IMR-90 (cell line): ENCODE data around the gene NAA15. TPM values are rescaled to one million over a fixed set of nuclear protein-coding genes. Genes with fewer than 3 reads are reported as not detected.

Source experiments
- ATAC-seq: fragments of 200-7000 bp; cut with Tn5 transposase; 2 replicates; pipeline ENCODE4 v1.9.1; 2020; ENCODE audit warnings: low read depth, mild to moderate bottlenecking, moderate library complexity
- BruUV-seq: library from RNA; stranded (reverse); fragments of 400-500 nt; replicated peaks from 2 replicates; lab custom pipeline; 2021; lab: Mats Ljungman, UMichigan
- CTCF ChIA-PET: fragments of 300-600 bp; formaldehyde crosslinking; extraction: SDS; loops from one replicate; lab custom pipeline; 2021; ENCODE audit warnings: antibody characterized with exemption; lab: Yijun Ruan, JAX
- POLR2A ChIA-PET: fragments of 300-600 bp; sonication (Branson Sonifier 250); formaldehyde crosslinking; loops from one replicate; lab custom pipeline; 2022; ENCODE audit warnings: antibody characterized with exemption; ENCODE audit not compliant: unreplicated experiment; lab: Charles Lee
- DNase-seq: peaks from one replicate; pipeline ENCODE4 v3.0.0; 2013
- H2AFZ ChIP-seq: replicated peaks from 2 replicates; pipeline ENCODE3; 2013; ENCODE audit warnings: low read length, mild to moderate bottlenecking; ENCODE audit not compliant: poor library complexity
- H2AK5ac ChIP-seq: 2 replicates; pipeline ENCODE4 v1.6.1; 2013; ENCODE audit warnings: low read depth, low read length, inconsistent platforms
- H2AK9ac ChIP-seq: replicated peaks from 2 replicates; pipeline ENCODE3; 2013; ENCODE audit warnings: mild to moderate bottlenecking, low read depth, low read length, moderate library complexity; ENCODE audit not compliant: poor library complexity
- H2BK120ac ChIP-seq: 2 replicates; pipeline ENCODE4 v1.6.1; 2013; ENCODE audit warnings: low read depth, low read length, inconsistent platforms
- H2BK15ac ChIP-seq: 3 replicates; pipeline ENCODE4 v1.6.1; 2013; ENCODE audit warnings: low read depth, low read length, inconsistent platforms
- H2BK20ac ChIP-seq: 2 replicates; pipeline ENCODE4 v1.6.1; 2013; ENCODE audit warnings: low read depth, mild to moderate bottlenecking, inconsistent platforms, low read length, moderate library complexity
- H2BK5ac ChIP-seq: 2 replicates; pipeline ENCODE4 v1.6.1; 2013; ENCODE audit warnings: mild to moderate bottlenecking, low read depth, low read length, inconsistent platforms; ENCODE audit not compliant: poor library complexity, severe bottlenecking
- H3K14ac ChIP-seq: replicated peaks from 2 replicates; pipeline ENCODE4 v1.6.1; 2013; ENCODE audit warnings: low read depth, low read length, inconsistent platforms
- H3K18ac ChIP-seq: 2 replicates; pipeline ENCODE4 v1.6.1; 2013; ENCODE audit warnings: low read depth, low read length, control low read depth
- H3K23ac ChIP-seq: 2 replicates; pipeline ENCODE4 v1.6.1; 2013; ENCODE audit warnings: low read depth, low read length, inconsistent platforms
- H3K27ac ChIP-seq: 2 replicates; pipeline ENCODE4 v1.5.1; 2013; ENCODE audit warnings: mild to moderate bottlenecking, control low read depth, low read length; ENCODE audit not compliant: insufficient read depth
- H3K27me3 ChIP-seq: 2 replicates; pipeline ENCODE4 v1.6.1; 2013; ENCODE audit warnings: low read length; ENCODE audit not compliant: control insufficient read depth, insufficient read depth
- H3K36me3 ChIP-seq: 2 replicates; pipeline ENCODE4 v1.6.1; 2013; ENCODE audit warnings: low read length, mixed read lengths; ENCODE audit not compliant: control insufficient read depth, insufficient read depth
- H3K4ac ChIP-seq: 2 replicates; pipeline ENCODE4 v1.6.1; 2013; ENCODE audit warnings: low read depth, low read length, inconsistent platforms
- H3K4me1 ChIP-seq: 2 replicates; pipeline ENCODE4 v1.6.1; 2013; ENCODE audit warnings: low read length, mixed read lengths; ENCODE audit not compliant: control insufficient read depth, insufficient read depth
- H3K4me2 ChIP-seq: 2 replicates; pipeline ENCODE4 v1.6.1; 2013; ENCODE audit warnings: low read depth, mild to moderate bottlenecking, control low read depth, low read length, moderate library complexity
- H3K4me3 ChIP-seq: 2 replicates; pipeline ENCODE4 v1.5.1; 2013; ENCODE audit warnings: low read depth, mild to moderate bottlenecking, control low read depth, low read length, moderate library complexity; ENCODE audit not compliant: insufficient read depth
- H3K56ac ChIP-seq: 2 replicates; pipeline ENCODE4 v1.6.1; 2013; ENCODE audit warnings: low read length, inconsistent platforms; ENCODE audit not compliant: insufficient read depth; ENCODE audit errors: extremely low read depth
- H3K79me1 ChIP-seq, 2 experiments: 2 replicates each; pipeline ENCODE4 v1.6.1; 2013; ENCODE audit warnings: low read length in 2 of 2, inconsistent platforms in 1 of 2, low read depth in 1 of 2
- H3K9ac ChIP-seq: 2 replicates; pipeline ENCODE4 v1.6.1; 2013; ENCODE audit warnings: low read depth, low read length, control low read depth
- H3K9me1 ChIP-seq: 2 replicates; pipeline ENCODE4 v1.6.1; 2013; ENCODE audit warnings: low read length, inconsistent platforms; ENCODE audit not compliant: insufficient read depth
- H3K9me3 ChIP-seq: 2 replicates; pipeline ENCODE4 v1.6.1; 2013; ENCODE audit warnings: low read length; ENCODE audit not compliant: control insufficient read depth, insufficient read depth
- H4K20me1 ChIP-seq: 2 replicates; pipeline ENCODE4 v1.6.1; 2013; ENCODE audit warnings: low read length, inconsistent platforms; ENCODE audit not compliant: insufficient read depth
- H4K5ac ChIP-seq: 2 replicates; pipeline ENCODE4 v1.6.1; 2013; ENCODE audit warnings: mild to moderate bottlenecking, low read depth, low read length, control low read depth
- H4K8ac ChIP-seq, 2 experiments: 2 replicates each; pipeline ENCODE4 v1.6.1; 2013; ENCODE audit warnings: low read depth in 2 of 2, low read length in 2 of 2, control low read depth in 1 of 2, inconsistent platforms in 1 of 2
- H4K91ac ChIP-seq: 2 replicates; pipeline ENCODE4 v1.6.1; 2013; ENCODE audit warnings: low read depth, low read length, inconsistent platforms; ENCODE audit not compliant: insufficient read depth
- CEBPB ChIP-seq: IDR thresholded peaks from 2 replicates; pipeline ENCODE4 v1.6.1; 2012; ENCODE audit warnings: low read depth, low read length, improper control_type of control experiment
- CHD1 ChIP-seq: IDR thresholded peaks from 2 replicates; pipeline ENCODE4 v1.6.1; 2012; ENCODE audit warnings: low read depth, low read length, improper control_type of control experiment
- MAFK ChIP-seq: IDR thresholded peaks from 2 replicates; pipeline ENCODE4 v1.6.1; 2012; ENCODE audit warnings: low read depth, low read length, improper control_type of control experiment
- MAZ ChIP-seq: IDR thresholded peaks from 2 replicates; pipeline ENCODE4 v1.6.1; 2012; ENCODE audit warnings: low read depth, mild to moderate bottlenecking, low read length, improper control_type of control experiment, moderate library complexity, borderline replicate concordance
- WGBS, 2 experiments: methylation state at CpG; one replicate each; pipeline versions ENCODE4 v1.1.5 to v1.1.7; 2013; ENCODE audit warnings: missing lambda C conversion rate in 2 of 2; ENCODE audit not compliant: insufficient read length in 1 of 2; ENCODE audit errors: extremely low coverage in 2 of 2; 5-methylcytosine and 5-hydroxymethylcytosine counted together
- dilution Hi-C: fragments of 300-500 bp; cut with HindIII; formaldehyde crosslinking; loops from one replicate; pipeline ENCODE4 v1.14.3; 2018; ENCODE audit warnings: low sequenced_read_pairs; ENCODE audit not compliant: unreplicated experiment
- in situ Hi-C: fragments of 300-500 bp; cut with MboI; formaldehyde crosslinking; loops from 3 replicates; pipeline ENCODE4 v1.14.3; 2019; ENCODE audit warnings: low sequenced_read_pairs, inconsistent platforms, mixed read lengths
- intact Hi-C: fragments of 100-400 bp; cut with micrococcal nuclease; formaldehyde crosslinking; loops from 2 replicates; pipeline ENCODE4 v1.10.0; 2022
- polyA plus RNA-seq, 3 experiments: library from polyadenylated mRNA; depleted of rRNA; stranded (reverse); fragments of >200 nt; gene quantifications; 2 replicates each; pipeline ENCODE4 v1.2.3, GENCODE V29; 2012; ENCODE audit warnings: low replicate concordance in 1 of 3
- total RNA-seq: library from RNA; depleted of rRNA; stranded (reverse); fragments of >200 nt; gene quantifications from 2 replicates; pipeline ENCODE4 v1.2.3, GENCODE V29; 2012
- TF ChIP-seq, protein P1 (sequence below): conservative IDR thresholded peaks from 2 replicates; pipeline ENCODE4 v1.5.1; 2012; ENCODE audit warnings: mild to moderate bottlenecking, low read depth, low read length, improper control_type of control experiment

Gene NAA15
- total and polyA plus RNA-seq, 2 of the 4 experiments (the other 2 are of a cell fraction), result 11.0 to 43.4 TPM

DNA sequence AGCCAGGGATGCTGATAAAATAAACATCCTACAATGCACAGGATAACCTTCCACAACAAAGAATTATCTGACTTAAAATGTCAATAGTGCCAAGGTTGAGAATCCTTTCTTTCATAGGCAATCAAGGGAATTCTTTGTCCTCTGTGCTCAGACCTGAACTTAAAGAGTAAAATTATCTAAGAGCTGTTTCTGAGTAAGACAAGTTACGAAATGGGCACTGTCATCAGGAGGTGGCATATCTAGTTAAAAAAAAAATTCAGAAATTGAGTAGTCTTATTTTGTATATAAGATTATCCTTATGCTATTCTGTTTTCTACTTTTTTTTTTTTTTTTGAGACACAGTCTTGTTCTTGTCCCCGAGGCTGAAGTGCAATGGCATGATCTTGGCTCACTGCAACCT, 149.3 kb downstream of the NAA15 start:
- POLR2A ChIA-PET, result no interaction called here
- Histone ChIP-seq H3K4me1 (no peaks in the 10 kb centered on the region; the same call in 1 of the 2 replicates), H3K27ac (no peak overlapping the region), H2BK15ac (no peak overlapping the region), H3K36me3 (no peaks in the 10 kb centered on the region), H4K20me1 (no peaks in the 10 kb centered on the region; the same call in 1 of the 2 replicates), H2BK5ac (no peak overlapping the region), H3K9me1 (peaks cover 4% of the 10 kb centered on the region; the same call in 1 of the 2 replicates), H3K9ac (no peak overlapping the region), H2BK120ac (no peak overlapping the region), H2AFZ (no peak overlapping the region), H3K18ac (no peak overlapping the region), H3K23ac (no peak overlapping the region), H3K4ac (no peak overlapping the region), H2BK20ac (no peak overlapping the region), H3K14ac (no peak overlapping the region), H3K4me2 (no peak overlapping the region), H4K8ac (no peak overlapping the region), H4K91ac (no peak overlapping the region), H3K27me3 (no peaks in the 10 kb centered on the region), H3K4me3 (no peak overlapping the region), H4K5ac (no peak overlapping the region), H3K79me1 (peaks cover 12 to 42% of the 10 kb centered on the region in 2 experiments), H2AK5ac (no peak overlapping the region), H3K56ac (no peak overlapping the region), H2AK9ac (no peak overlapping the region), H3K9me3 (no peaks in the 10 kb centered on the region)
- no CpG with 5 or more reads among the region's 2 CpGs for WGBS, 2 experiments
- in situ Hi-C loops (no loop called here), dilution Hi-C loops (no loop called here), intact Hi-C loops (loop anchor here (5.0 kb wide), 1 partner anchor 273 kb away; the partner anchor contains the start of gene ELF2)
- TF ChIP-seq, protein P1, sequence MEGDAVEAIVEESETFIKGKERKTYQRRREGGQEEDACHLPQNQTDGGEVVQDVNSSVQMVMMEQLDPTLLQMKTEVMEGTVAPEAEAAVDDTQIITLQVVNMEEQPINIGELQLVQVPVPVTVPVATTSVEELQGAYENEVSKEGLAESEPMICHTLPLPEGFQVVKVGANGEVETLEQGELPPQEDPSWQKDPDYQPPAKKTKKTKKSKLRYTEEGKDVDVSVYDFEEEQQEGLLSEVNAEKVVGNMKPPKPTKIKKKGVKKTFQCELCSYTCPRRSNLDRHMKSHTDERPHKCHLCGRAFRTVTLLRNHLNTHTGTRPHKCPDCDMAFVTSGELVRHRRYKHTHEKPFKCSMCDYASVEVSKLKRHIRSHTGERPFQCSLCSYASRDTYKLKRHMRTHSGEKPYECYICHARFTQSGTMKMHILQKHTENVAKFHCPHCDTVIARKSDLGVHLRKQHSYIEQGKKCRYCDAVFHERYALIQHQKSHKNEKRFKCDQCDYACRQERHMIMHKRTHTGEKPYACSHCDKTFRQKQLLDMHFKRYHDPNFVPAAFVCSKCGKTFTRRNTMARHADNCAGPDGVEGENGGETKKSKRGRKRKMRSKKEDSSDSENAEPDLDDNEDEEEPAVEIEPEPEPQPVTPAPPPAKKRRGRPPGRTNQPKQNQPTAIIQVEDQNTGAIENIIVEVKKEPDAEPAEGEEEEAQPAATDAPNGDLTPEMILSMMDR, result no peak
- TF ChIP-seq MAFK (no peak), CHD1 (no peak), CEBPB (no peak), MAZ (no peak)
- CTCF ChIA-PET, result no interaction called here
- DNase-seq (no peak), ATAC-seq (no peak)
- no TSS peak for BruUV-seq
